Endothelial cell (in vitro differentiated cells): Measurements from ENCODE around the gene PYY. TPM values are rescaled to one million over a fixed set of nuclear protein-coding genes. Genes with fewer than 3 reads are reported as not detected.
A peak's percentile ranks its signal among the peaks of the same experiment; 100 is the strongest.

ENCODE experiments used
- DNase-seq: peaks from one replicate; pipeline ENCODE4 v3.0.0; 2021; ENCODE audit warnings: low spot score
- H3K27ac Mint-ChIP-seq: one replicate; pipeline ENCODE4 v1.8.0; 2021; ENCODE audit warnings: mixed read lengths, inconsistent platforms; ENCODE audit not compliant: unreplicated experiment
- H3K27me3 Mint-ChIP-seq: one replicate; pipeline ENCODE4 v1.8.0; 2021; ENCODE audit warnings: mild to moderate bottlenecking, moderate library complexity, mixed read lengths, inconsistent platforms; ENCODE audit not compliant: unreplicated experiment
- H3K36me3 Mint-ChIP-seq: one replicate; pipeline ENCODE4 v1.8.0; 2021; ENCODE audit warnings: mild to moderate bottlenecking, low read depth, mixed read lengths, inconsistent platforms; ENCODE audit not compliant: unreplicated experiment
- H3K4me1 Mint-ChIP-seq: one replicate; pipeline ENCODE4 v1.8.0; 2021; ENCODE audit warnings: mild to moderate bottlenecking, mixed read lengths, inconsistent platforms; ENCODE audit not compliant: unreplicated experiment
- H3K4me3 Mint-ChIP-seq: one replicate; pipeline ENCODE4 v1.8.0; 2021; ENCODE audit warnings: mild to moderate bottlenecking, mixed read lengths, inconsistent platforms; ENCODE audit not compliant: unreplicated experiment
- H3K9me3 Mint-ChIP-seq: one replicate; pipeline ENCODE4 v1.8.0; 2021; ENCODE audit warnings: mixed read lengths, inconsistent platforms; ENCODE audit not compliant: unreplicated experiment
- CTCF ChIP-seq: fragments of 200-600 bp; sonication (generic); IDR thresholded peaks from one replicate; pipeline ENCODE4 v1.5.0; 2021; ENCODE audit warnings: antibody characterized with exemption; ENCODE audit not compliant: unreplicated experiment
- total RNA-seq: library from RNA; stranded (reverse); fragmentation: NEBNext Ultra II Directional; extraction: Animal tissue kit (Norgen Biotek cat#: 25700); gene quantifications from one replicate; pipeline ENCODE4 v1.2.1, GENCODE V29; 2021; ENCODE audit not compliant: unreplicated experiment

PYY gene
- total RNA-seq, 1 donor from 2014 or later, result not detected

GRCh38 chr17:43986225-43986981, 32.7 kb upstream of the PYY start:
- DNase-seq, result no peak
- no peak overlapping the region for H3K27ac Mint-ChIP-seq
- H3K4me3 Mint-ChIP-seq, result no peak overlapping the region
- H3K4me1 Mint-ChIP-seq, result no peaks in the 10 kb centered on the region
- H3K27me3 Mint-ChIP-seq, result peaks cover 4% of the 10 kb centered on the region
- no peaks in the 10 kb centered on the region for H3K36me3 Mint-ChIP-seq
- TF ChIP-seq CTCF, result no peak
- no peaks in the 10 kb centered on the region for H3K9me3 Mint-ChIP-seq

GRCh38 chr17:43984521-43984920, 30.8 kb upstream of the PYY start:
- no peak for DNase-seq

GRCh38 chr17:43983515-43984411, 30.0 kb upstream of the PYY start:
- DNase-seq, result peak; percentile 35
- H3K36me3 Mint-ChIP-seq, result no peaks in the 10 kb centered on the region

More at GRCh38 chr17:43984521-43984920, 30.8 kb upstream of the PYY start:
- Mint-ChIP-seq H3K9me3 (no peaks in the 10 kb centered on the region), H3K4me3 (no peak overlapping the region), H3K4me1 (no peaks in the 10 kb centered on the region), H3K36me3 (no peaks in the 10 kb centered on the region), H3K27ac (no peak overlapping the region), H3K27me3 (peaks cover 4% of the 10 kb centered on the region)
- no peak for TF ChIP-seq CTCF

GRCh38 chr17:43983196-43983514, 29.4 kb upstream of the PYY start:
- DNase-seq, result no peak
- H3K4me3 Mint-ChIP-seq, result peak overlapping the region; percentile 37
- no peaks in the 10 kb centered on the region for H3K36me3 Mint-ChIP-seq
- TF ChIP-seq CTCF, result no peak
- H3K9me3 Mint-ChIP-seq, result no peaks in the 10 kb centered on the region
- H3K4me1 Mint-ChIP-seq, result no peaks in the 10 kb centered on the region
- H3K27me3 Mint-ChIP-seq, result peaks cover 4% of the 10 kb centered on the region
- H3K27ac Mint-ChIP-seq, result no peak overlapping the region

More at GRCh38 chr17:43983515-43984411, 30.0 kb upstream of the PYY start:
- peaks cover 4% of the 10 kb centered on the region for H3K27me3 Mint-ChIP-seq
- H3K4me1 Mint-ChIP-seq, result no peaks in the 10 kb centered on the region
- peak overlapping the region; percentile 37 for H3K4me3 Mint-ChIP-seq
- no peak overlapping the region for H3K27ac Mint-ChIP-seq
- no peaks in the 10 kb centered on the region for H3K9me3 Mint-ChIP-seq
- TF ChIP-seq CTCF, result peak; percentile 17

- no peak for TF ChIP-seq CTCF
- no peak for DNase-seq
- Mint-ChIP-seq H3K9me3 (no peaks in the 10 kb centered on the region), H3K36me3 (no peaks in the 10 kb centered on the region), H3K4me3 (no peak overlapping the region), H3K4me1 (no peaks in the 10 kb centered on the region), H3K27ac (no peak overlapping the region), H3K27me3 (peaks cover 4% of the 10 kb centered on the region)
Observed at GRCh38 chr17:43982171-43982570, 28.4 kb upstream of the PYY start.
